ENCODE data around the gene MPHOSPH8. TPM values are rescaled to one million over a fixed set of nuclear protein-coding genes. Genes with fewer than 3 reads are reported as not detected.

MPHOSPH8 gene
- total RNA-seq, 1 donor from 2014 or later, result 29.4 TPM

GRCh38 chr13:19591864-19592263 is 41.6 kb upstream of the MPHOSPH8 start:
- no peak for DNase-seq
- Histone ChIP-seq H3K27ac (replicated peaks) (no peak overlapping the region), H3K9me3 (replicated peaks) (no peaks in the 10 kb centered on the region), H3K4me3 (no peak overlapping the region), H3K27me3 (ENCODE audit: low read depth) (peaks cover 9% of the 10 kb centered on the region), H3K4me1 (no peaks in the 10 kb centered on the region), H3K36me3 (no peaks in the 10 kb centered on the region)
- TF ChIP-seq, protein P1, sequence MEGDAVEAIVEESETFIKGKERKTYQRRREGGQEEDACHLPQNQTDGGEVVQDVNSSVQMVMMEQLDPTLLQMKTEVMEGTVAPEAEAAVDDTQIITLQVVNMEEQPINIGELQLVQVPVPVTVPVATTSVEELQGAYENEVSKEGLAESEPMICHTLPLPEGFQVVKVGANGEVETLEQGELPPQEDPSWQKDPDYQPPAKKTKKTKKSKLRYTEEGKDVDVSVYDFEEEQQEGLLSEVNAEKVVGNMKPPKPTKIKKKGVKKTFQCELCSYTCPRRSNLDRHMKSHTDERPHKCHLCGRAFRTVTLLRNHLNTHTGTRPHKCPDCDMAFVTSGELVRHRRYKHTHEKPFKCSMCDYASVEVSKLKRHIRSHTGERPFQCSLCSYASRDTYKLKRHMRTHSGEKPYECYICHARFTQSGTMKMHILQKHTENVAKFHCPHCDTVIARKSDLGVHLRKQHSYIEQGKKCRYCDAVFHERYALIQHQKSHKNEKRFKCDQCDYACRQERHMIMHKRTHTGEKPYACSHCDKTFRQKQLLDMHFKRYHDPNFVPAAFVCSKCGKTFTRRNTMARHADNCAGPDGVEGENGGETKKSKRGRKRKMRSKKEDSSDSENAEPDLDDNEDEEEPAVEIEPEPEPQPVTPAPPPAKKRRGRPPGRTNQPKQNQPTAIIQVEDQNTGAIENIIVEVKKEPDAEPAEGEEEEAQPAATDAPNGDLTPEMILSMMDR (IDR thresholded peaks at IDR 0.05; ENCODE audit: borderline replicate concordance), result no peak
- intact Hi-C loops (cut with micrococcal nuclease), result no loop called here

GRCh38 chr13:19592657-19593180 is 40.7 kb upstream of the MPHOSPH8 start:
- DNase-seq, result no peak
- Histone ChIP-seq H3K27me3 (ENCODE audit: low read depth) (peaks cover 16% of the 10 kb centered on the region), H3K9me3 (replicated peaks) (no peaks in the 10 kb centered on the region), H3K27ac (replicated peaks) (no peak overlapping the region), H3K4me3 (no peak overlapping the region), H3K4me1 (no peaks in the 10 kb centered on the region), H3K36me3 (no peaks in the 10 kb centered on the region)
- TF ChIP-seq, protein P1 (IDR thresholded peaks at IDR 0.05; ENCODE audit: borderline replicate concordance), result no peak
- intact Hi-C loops (cut with micrococcal nuclease), result no loop called here

DNA sequence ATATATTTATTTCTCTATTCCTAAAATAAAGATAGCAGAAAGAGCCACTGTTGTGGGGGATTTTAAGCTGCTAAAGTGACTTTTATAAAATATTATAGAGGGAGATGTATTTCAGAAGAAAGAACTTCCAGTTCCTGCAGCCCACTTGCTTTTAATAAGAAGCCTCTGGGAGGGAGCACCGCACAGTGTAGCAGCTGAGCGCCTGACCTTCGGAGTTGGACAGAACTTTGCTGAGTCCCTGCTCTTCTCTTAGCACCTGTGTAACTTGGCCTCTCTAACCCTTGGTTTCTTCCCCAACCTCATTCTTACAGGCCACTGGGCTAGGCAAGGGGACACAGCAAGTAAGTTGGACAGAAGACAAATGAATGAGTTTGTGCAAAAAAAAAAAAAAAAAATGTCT is 37.4 kb upstream of the MPHOSPH8 start:
- intact Hi-C loops (cut with micrococcal nuclease), result no loop called here

GRCh38 chr13:19596960-19597361 is 36.5 kb upstream of the MPHOSPH8 start:
- no peaks in the 10 kb centered on the region for H3K9me3 ChIP-seq (replicated peaks)
- H3K4me1 ChIP-seq, result peaks cover 6% of the 10 kb centered on the region
- H3K27me3 ChIP-seq (ENCODE audit: low read depth), result peaks cover 51% of the 10 kb centered on the region
- no peak overlapping the region for H3K27ac ChIP-seq (replicated peaks)
- DNase-seq, result no peak
- intact Hi-C loops (cut with micrococcal nuclease), result no loop called here
- no peak overlapping the region for H3K4me3 ChIP-seq
- TF ChIP-seq, protein P1 (IDR thresholded peaks at IDR 0.05; ENCODE audit: borderline replicate concordance), result no peak
- no peaks in the 10 kb centered on the region for H3K36me3 ChIP-seq

More for the DNA sequence above, 37.4 kb upstream of the MPHOSPH8 start:
- Histone ChIP-seq H3K9me3 (replicated peaks) (no peaks in the 10 kb centered on the region), H3K27ac (replicated peaks) (no peak overlapping the region), H3K4me3 (no peak overlapping the region), H3K36me3 (no peaks in the 10 kb centered on the region), H3K4me1 (no peaks in the 10 kb centered on the region), H3K27me3 (ENCODE audit: low read depth) (peaks cover 42% of the 10 kb centered on the region)
- DNase-seq, result no peak
- TF ChIP-seq, protein P1 (IDR thresholded peaks at IDR 0.05; ENCODE audit: borderline replicate concordance), result no peak

DNA sequence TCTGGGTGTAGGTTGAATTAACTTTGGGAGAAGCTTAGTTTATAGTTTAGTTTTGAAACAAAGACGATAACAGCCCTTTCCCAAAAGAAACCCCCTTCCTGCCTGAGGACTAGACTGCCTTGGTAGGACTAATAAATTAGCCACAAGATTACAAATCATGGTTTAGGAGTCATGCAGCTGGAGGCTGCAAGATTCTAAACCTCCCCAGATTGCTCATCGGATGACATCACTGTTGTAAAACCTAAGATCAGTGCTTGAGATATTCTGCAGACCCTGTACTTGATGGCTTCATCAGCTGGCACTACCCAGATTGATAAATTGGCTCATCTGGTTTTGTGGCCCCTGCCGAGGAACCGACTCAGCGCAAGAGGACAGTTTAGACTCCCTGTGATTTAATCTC is 35.9 kb upstream of the MPHOSPH8 start:
- intact Hi-C loops (cut with micrococcal nuclease), result no loop called here
- no peak for DNase-seq
- H3K9me3 ChIP-seq (replicated peaks), result no peaks in the 10 kb centered on the region
- H3K4me3 ChIP-seq, result no peak overlapping the region
- no peak overlapping the region for H3K27ac ChIP-seq (replicated peaks)
- TF ChIP-seq, protein P1 (IDR thresholded peaks at IDR 0.05; ENCODE audit: borderline replicate concordance), result no peak
- peaks cover 56% of the 10 kb centered on the region for H3K27me3 ChIP-seq (ENCODE audit: low read depth)
- H3K36me3 ChIP-seq, result no peaks in the 10 kb centered on the region
- peaks cover 12% of the 10 kb centered on the region for H3K4me1 ChIP-seq

Measured in left ventricle myocardium inferior (tissue), 1 donor.